Right lobe of liver (tissue), 4 donors: ENCODE data around the gene CPXM2.

Experiments
- POLR2A ChIP-seq: fragments of 450-650 bp; IDR thresholded peaks from one replicate; pipeline ENCODE4 v1.6.1; 2017; ENCODE audit warnings: antibody characterized with exemption, mild to moderate bottlenecking
- TF ChIP-seq, protein P1 (sequence below), 4 donors: fragments of 200-600 bp in 3 of 4; fragments of 450-650 bp in 1 of 4; IDR thresholded peaks; one replicate each; pipeline versions ENCODE4 v1.5.1 to v1.8.0; 2016 to 2022; ENCODE audit warnings: antibody characterized with exemption in 4 of 4, mild to moderate bottlenecking in 2 of 4
- donor health status: DM: no; HTN: no; CAD: no.
- donor health status: DM: no; HTN: no; CAD: no.
- donor health status: DM: no; HTN: yes; CAD: no.

DNA sequence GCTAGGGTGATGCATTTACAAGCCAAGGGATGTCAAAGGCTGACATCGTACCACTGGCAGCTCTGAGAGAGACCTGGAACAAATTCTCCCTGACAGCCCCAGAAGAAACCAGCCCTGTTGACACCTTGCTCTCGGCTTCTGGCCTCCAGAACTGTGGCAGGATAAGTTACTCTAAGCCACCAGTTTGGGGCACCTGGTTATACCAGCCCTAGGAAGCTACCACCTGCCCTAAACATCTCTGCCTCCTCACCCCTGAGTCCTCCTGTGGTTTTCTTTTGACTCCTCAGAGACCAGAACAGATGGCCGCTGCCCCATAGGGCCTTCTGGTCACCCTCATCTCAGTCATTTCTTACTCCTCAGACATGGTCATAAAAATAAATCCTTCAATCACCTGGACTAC, 107.4 kb downstream of the CPXM2 start:
- TF ChIP-seq, protein P1, sequence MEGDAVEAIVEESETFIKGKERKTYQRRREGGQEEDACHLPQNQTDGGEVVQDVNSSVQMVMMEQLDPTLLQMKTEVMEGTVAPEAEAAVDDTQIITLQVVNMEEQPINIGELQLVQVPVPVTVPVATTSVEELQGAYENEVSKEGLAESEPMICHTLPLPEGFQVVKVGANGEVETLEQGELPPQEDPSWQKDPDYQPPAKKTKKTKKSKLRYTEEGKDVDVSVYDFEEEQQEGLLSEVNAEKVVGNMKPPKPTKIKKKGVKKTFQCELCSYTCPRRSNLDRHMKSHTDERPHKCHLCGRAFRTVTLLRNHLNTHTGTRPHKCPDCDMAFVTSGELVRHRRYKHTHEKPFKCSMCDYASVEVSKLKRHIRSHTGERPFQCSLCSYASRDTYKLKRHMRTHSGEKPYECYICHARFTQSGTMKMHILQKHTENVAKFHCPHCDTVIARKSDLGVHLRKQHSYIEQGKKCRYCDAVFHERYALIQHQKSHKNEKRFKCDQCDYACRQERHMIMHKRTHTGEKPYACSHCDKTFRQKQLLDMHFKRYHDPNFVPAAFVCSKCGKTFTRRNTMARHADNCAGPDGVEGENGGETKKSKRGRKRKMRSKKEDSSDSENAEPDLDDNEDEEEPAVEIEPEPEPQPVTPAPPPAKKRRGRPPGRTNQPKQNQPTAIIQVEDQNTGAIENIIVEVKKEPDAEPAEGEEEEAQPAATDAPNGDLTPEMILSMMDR (IDR thresholded peaks at IDR 0.05) = no peak
- TF ChIP-seq POLR2A = no peak
